NCI-H82 treated with DMSO at 0.1 percent for 48 hours (cell line): Measurements from ENCODE around the gene IL17RA.

Experiments used
- DNase-seq: peaks from one replicate; lab custom pipeline; 2025; ENCODE audit not compliant: unreplicated experiment; lab: John Stamatoyannopoulos, UW

IL17RA gene

DNA sequence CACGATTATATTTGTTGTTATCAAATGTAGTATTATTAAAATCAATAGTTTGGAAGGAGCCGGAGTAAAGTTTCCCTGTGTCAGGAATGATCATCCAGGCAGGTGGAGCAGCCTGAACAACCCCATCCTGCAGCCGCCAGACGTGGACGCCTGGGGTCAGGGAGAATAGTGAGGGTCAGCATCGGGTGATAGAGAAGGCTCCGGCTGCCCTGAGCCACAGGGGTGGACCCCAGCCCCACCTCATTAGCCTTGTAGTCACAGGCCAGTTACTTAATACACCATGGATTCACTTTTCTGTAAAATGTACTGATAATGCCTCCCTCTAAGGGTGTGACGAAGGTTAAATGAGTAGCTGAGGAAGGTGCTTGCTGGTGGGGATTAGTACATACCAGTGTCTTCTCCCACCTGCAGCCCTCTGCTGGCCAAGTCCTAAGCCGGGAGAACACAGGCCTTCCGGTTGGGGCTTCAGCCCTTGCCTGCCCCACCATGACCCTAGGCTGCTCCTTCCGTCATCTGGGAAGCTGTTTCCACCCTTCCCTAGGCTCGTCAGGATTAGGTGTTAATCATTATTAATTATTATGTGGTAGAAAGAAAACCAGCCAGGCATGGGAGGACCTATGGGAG, 21.5 kb downstream of the IL17RA start:
- DNase-seq: peak; percentile 46

DNA sequence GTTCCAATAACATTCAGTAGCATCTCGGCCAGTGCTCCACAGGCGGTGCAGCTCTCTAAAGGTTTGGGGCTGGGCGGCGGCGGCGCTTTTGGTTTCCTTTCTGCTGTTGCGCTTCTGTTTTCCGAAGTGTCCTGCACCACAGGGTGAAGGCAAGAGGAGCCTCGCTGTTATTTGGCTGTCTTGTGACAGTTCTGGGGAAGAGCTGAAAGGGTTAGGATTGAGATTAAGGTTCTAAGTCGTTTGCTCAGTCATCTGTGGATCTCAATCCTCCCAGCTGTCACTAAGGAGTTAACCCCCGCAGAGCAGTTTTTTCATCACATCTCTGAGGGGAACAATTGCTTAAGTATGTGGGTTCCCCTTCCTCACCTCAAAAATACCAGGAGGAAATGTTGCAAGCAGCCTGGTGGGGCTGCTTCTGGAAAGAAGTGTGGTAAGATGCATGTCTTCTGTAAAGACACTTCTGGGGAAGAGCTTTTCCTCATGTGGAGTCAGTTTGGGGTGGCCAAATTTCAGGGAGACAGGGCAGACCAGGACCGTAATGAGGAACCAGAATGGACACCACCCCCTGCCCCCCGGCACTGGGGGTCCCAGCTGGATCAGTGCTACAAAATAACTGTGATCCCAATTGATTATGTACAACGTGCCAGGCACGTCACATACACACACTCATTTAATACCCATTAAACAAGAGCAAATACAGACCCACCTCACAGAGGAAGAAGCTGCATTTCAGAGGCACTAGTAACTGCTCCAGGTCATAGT, 22.2 kb downstream of the IL17RA start:
- DNase-seq: peak; percentile 40

DNA sequence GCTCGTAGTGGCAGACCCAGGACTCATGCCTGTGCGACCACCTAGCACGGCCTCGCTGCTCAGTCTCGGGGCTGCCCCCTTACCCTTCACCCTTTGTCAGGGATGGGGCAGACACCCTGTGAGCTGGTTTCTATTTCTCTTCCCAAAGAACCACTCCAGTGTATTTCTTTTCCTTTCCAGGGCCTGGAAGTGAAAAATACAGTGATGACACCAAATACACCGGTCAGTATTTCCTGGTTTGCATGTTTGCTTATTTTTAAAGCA, 22.7 kb downstream of the IL17RA start:
- DNase-seq: no peak

DNA sequence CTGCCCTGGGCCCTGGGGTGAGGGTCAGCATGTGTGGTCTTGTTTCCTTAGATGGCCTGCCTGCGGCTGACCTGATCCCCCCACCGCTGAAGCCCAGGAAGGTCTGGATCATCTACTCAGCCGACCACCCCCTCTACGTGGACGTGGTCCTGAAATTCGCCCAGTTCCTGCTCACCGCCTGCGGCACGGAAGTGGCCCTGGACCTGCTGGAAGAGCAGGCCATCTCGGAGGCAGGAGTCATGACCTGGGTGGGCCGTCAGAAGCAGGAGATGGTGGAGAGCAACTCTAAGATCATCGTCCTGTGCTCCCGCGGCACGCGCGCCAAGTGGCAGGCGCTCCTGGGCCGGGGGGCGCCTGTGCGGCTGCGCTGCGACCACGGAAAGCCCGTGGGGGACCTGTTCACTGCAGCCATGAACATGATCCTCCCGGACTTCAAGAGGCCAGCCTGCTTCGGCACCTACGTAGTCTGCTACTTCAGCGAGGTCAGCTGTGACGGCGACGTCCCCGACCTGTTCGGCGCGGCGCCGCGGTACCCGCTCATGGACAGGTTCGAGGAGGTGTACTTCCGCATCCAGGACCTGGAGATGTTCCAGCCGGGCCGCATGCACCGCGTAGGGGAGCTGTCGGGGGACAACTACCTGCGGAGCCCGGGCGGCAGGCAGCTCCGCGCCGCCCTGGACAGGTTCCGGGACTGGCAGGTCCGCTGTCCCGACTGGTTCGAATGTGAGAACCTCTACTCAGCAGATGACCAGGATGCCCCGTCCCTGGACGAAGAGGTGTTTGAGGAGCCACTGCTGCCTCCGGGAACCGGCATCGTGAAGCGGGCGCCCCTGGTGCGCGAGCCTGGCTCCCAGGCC, 23.7 kb downstream of the IL17RA start:
- no peak for DNase-seq

DNA sequence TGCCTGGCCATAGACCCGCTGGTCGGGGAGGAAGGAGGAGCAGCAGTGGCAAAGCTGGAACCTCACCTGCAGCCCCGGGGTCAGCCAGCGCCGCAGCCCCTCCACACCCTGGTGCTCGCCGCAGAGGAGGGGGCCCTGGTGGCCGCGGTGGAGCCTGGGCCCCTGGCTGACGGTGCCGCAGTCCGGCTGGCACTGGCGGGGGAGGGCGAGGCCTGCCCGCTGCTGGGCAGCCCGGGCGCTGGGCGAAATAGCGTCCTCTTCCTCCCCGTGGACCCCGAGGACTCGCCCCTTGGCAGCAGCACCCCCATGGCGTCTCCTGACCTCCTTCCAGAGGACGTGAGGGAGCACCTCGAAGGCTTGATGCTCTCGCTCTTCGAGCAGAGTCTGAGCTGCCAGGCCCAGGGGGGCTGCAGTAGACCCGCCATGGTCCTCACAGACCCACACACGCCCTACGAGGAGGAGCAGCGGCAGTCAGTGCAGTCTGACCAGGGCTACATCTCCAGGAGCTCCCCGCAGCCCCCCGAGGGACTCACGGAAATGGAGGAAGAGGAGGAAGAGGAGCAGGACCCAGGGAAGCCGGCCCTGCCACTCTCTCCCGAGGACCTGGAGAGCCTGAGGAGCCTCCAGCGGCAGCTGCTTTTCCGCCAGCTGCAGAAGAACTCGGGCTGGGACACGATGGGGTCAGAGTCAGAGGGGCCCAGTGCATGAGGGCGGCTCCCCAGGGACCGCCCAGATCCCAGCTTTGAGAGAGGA, 24.5 kb downstream of the IL17RA start:
- no peak for DNase-seq

DNA sequence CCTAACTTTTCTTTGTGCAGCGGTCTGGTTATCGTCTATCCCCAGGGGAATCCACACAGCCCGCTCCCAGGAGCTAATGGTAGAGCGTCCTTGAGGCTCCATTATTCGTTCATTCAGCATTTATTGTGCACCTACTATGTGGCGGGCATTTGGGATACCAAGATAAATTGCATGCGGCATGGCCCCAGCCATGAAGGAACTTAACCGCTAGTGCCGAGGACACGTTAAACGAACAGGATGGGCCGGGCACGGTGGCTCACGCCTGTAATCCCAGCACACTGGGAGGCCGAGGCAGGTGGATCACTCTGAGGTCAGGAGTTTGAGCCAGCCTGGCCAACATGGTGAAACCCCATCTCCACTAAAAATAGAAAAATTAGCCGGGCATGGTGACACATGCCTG, 25.2 kb downstream of the IL17RA start:
- no peak for DNase-seq

DNA sequence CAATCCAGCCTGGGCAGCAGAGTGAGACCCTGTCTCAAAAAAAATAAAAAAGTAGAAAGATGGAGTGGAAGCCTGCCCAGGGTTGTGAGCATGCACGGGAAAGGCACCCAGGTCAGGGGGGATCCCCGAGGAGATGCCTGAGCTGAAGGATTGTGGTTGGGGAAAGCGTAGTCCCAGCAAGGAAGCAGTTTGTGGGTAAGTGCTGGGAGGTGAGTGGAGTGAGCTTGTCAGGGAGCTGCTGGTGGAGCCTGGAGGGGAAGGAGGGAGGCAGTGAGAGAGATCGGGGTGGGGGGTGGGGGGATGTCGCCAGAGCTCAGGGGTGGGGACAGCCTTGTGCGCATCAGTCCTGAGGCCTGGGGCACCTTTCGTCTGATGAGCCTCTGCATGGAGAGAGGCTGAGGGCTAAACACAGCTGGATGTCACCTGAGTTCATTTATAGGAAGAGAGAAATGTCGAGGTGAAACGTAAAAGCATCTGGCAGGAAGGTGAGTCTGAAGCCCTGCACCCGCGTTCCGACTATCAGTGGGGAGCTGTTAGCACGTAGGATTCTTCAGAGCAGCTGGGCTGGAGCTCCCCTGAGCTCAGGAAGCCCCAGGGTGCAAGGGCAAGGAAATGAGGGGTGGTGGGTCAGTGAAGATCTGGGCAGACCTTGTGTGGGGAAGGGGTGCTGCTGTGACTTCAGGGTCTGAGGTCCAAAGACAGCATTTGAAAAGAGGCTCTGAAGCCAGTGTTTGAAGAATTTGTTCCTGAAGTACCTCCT, 26.2 kb downstream of the IL17RA start:
- DNase-seq: no peak

DNA sequence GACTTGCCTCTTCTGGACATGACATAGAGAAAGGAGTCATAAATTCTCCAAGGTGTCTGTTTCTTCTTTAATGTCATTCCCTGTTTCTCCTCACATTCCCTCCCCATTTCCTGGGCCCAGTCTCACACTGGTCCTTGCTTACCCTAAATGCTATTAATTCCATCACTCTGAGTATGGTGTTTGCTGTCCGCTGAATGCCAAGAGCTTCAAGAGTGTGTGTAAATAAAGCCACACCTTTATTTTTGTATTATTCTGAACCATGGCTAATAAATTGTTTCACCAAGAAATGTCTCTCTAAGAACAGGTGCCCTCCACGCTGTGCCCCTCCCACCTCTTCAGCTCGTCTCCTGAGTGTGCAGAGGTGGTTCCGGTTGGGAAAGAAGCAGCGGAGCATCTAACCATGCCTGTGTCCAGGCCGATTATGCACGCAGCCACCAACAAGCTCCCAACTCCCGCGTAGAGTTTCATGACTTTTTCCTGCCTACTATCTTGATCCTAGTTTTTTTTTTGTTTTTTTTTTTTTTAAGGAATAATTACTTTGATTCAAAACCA, 27.8 kb downstream of the IL17RA start:
- no peak for DNase-seq

DNA sequence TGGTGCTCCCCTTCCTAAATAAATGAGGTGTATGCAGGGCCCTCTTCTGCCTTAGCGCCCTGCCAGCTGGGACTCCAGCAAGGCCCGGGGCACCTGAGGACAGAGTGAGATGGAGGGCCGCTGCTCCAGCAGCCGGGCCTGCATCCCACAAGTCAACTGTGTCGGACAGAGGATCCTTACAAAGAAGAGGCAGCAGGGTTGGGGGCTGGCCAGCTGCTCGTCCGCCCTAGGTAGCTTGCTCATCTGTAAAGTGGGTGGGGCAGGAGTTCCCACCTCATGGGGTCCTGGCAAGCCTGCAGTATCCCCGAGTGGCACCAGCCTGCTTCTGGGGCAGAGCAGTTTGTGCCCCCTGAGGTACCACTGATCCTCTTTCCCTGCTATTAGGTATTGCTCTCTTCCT, 28.8 kb downstream of the IL17RA start:
- DNase-seq: no peak

DNA sequence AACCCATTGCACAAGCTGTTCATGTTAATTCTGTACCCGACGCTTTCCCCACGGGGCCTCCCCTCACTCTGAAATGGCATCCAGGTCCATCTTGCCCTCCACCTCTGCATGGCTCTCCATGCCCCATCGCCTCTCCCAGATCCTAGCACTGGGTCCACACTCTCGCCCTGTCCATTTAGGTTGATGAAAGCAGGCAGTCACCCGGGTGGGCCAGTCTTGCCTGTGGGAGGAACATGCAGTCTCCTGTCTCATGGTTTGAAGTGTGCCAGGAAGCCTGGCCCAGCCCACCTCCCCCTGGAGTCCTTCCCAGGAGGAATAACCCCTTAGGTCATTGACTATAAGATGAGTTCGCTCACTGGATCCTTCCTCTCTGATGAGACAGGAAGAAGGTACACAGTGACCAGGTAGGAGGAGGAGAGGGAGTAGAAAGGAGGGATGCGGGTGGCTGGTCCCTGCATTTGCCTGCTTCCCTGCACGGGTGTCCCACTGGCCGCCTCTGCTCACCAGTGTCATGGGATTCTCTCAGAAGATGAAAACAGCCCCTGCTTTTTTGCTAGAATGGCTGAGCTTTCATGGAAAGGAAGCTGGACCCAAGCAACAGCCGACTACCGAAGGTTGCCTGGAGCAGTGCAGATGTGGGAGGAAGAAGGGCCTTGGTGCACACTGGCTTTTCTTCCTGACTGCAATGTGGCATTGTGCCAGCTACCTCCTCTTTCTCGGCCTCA, 29.5 kb downstream of the IL17RA start:
- no peak for DNase-seq

DNA sequence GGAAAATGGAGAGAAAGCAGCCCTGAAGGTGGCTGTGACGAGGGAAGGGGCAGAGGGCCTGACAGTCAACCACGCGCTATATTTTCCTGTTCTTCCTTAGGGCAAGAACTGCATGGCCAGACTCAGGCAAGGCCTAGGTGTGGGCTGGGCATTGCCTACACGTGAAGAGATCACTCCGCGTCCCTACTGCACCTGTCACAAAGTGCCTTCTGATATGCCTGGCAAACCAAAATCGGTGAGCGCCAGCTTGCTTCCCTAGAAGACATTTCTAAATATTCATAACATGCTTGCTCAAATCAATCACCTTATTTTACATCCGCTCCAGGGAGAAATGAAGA, 30.1 kb downstream of the IL17RA start:
- DNase-seq: no peak

DNA sequence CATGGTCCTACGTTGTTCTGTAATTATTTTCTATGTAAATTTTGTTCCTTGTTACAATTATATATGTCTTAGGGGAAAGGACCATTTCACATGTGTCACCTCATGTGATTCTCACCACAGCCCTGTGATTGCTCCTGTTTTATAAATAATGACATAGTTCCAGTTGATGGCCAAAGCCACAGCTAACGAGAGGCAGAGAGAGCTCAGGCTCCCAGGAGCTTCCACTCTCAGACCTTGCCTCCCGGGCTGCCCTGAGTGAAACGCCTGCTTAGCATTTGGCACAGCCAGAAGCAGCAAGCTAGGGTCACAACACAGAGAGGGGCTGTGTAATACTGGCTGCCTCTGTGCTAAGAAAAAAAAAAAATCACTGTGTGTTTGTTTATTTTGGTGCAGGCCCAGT, 30.4 kb downstream of the IL17RA start:
- no peak for DNase-seq

DNA sequence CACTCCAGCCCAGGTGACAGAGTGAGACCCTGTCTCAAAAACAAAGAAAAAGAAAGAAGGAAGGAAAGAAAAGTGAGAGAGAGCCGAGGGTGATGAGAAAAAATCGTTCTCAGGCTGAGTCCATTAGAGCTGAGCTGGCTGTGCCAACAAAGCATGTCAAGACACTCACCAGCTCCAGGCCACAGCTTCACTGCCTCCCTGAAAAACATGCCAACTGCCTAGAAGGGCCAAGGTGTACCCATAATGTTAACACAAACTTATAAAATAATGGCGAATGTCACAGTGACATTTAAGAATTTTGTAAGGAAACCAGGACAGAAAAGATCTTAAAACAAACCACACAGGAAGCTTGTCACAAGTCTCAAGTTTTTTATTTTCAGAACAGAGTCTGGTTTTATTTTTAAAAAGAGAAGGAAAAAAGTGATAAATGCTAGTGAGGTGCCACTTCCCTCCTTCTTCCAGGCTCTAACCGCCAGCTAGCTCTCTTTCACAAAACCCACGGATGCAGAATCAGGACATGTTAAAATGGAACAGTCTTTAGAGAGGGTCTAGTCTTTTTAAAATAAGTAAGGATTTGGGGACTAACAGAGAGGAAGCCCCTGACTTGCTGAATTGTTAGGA, 31.3 kb downstream of the IL17RA start:
- no peak for DNase-seq

DNA sequence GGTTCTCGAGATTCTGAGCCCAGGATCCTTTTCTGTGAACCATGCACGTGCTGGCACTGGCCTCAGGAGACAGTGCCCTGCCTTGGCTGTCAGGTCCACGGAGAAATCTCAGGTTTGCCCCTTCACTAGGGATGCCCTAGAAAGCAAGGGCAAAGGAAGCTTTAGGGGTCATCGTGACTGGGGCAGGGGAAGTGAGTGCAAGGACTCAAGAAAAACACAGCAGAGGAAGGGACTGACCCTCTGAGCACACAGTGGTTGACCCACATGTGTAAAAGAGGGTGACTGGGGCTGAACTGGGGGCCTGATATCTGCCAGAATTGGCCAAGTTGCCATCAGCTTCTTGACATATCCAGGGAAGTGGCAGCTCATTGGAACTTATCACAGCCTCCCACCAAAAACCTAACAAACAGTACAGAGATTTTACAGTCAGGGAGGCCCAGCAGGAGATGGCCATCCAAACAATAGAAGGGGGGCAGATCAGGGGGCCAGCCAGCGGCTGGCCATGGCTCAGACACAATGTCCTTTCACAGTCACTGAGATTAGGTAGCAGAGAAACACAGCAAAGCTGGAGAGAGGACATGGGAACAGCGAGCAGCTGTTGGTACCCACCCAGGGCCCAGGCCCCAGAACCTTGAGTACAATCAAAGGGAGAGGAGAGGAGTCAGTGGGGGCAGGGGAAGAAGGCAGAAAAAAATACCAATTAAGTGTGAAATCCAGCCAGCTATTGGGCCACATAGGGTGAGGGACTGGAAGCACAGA, 32.0 kb downstream of the IL17RA start:
- DNase-seq: no peak

DNA sequence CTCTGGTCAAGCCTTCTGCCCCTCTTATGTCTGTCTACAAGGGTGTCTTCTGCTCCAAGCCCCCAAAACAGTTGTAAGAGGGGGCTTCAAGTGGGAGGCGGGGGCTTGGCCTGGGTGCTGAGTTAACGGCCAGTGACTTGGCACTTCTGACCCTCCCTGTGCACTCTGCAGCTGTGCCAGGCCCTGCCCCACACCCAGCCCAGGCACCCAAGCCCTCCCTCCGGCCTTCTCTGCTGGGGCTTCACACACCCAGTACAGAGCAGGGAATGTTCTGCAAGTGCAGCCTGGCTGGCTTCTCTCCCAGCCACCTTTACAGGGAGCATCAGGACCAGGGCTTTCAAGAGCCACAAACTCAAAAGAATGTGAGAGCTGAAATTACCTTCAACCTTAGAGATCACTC, 32.6 kb downstream of the IL17RA start:
- DNase-seq: no peak

DNA sequence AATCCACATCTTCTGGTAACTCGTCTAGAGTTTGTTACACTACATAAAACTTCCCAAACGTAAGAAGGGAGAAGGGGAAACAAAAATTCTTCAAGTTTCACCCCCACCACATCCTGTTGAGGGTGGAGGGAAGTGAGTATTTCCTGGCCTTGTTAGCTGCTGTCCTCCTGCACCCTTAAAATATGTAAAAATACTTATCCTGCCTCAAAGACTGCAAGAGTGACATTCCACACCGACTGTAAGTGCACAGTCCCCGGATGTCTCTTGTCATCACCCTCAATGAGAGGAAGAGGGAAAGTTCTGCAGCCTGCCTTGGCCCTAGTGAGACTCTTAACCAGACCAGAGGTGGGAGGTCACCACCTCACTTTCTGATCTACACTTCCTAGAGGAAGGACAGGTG, 33.1 kb downstream of the IL17RA start:
- DNase-seq: no peak

DNA sequence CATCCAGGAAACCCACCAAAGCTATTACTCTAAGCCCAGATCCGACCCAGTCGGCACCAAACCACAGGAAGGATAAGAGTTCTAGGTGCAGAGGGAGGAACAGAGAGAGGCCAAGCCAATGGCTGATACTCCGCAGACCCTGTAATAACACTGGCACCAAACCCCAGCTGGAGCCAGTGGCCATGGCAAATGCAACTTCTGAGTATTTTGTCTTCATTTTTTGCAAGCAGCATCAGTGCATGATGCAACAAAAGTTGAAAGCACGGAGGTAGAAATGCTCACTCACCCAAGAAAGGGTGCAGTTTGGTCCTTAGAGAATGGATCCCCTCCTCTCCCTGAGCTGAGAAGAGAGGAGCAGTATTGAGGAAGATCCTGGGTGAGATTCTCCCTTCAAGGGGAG, 33.5 kb downstream of the IL17RA start:
- DNase-seq: no peak

DNA sequence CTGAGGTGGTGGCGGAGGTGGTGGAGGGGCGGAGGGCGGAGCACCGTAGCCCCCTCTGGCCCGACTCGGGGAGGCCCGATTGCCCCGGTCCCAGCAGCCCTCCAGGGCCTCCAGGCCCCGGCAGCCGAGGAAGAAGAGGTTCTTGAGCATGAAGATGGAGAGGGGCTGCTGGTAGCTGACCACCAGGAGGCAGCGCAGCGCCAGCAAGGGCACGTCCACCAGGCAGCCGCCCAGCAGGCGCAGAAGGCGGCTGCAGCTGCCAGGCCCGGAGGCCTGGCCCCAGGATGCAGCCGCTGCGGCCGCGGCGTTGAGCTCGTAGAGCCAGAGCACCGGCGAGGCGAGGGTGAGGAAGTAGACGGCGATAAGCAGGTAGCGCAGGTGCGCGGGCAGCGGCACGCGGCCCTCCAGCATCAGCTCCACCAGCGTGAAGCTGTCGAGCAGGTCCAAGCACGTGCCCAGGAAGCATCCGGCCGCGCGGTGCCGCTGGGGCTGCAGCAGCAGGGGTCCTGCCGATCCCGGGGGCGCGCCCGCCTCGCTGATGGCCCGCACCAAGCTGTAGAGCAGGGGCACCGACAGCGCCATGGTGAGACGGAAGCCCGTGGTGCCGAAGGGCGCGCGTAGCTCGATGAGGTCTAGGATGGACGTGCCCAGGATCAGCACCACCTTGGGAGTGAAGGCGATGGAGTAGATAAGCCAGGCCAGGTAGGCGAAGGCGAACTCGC, 34.8 kb downstream of the IL17RA start:
- no peak for DNase-seq
